PFSK-1 (cell line): ENCODE measurements around the gene MOXD1.

Source experiments
- FOXP2 ChIP-seq: optimal IDR thresholded peaks from 2 replicates; pipeline ENCODE3; 2011; ENCODE audit warnings: borderline replicate concordance, control low read depth, inconsistent platforms; ENCODE audit not compliant: insufficient read depth; ENCODE audit errors: extremely low read length, extremely low read depth
- POLR2AphosphoS5 ChIP-seq: IDR thresholded peaks from 2 replicates; pipeline ENCODE4 v1.6.1; 2012; ENCODE audit warnings: low read depth, mild to moderate bottlenecking, control low read depth, low read length, moderate library complexity
- REST ChIP-seq, 2 experiments: IDR thresholded peaks; 2 replicates each; pipeline versions ENCODE4 v1.6.1 to v1.8.0; 2011 to 2012; ENCODE audit warnings: low read depth in 2 of 2, low read length in 2 of 2, control low read depth in 1 of 2, inconsistent platforms in 1 of 2, mild to moderate bottlenecking in 1 of 2, moderate library complexity in 1 of 2; ENCODE audit not compliant: insufficient read depth in 1 of 2
- SIN3A ChIP-seq: IDR thresholded peaks from 2 replicates; pipeline ENCODE4 v1.6.1; 2012; ENCODE audit warnings: mild to moderate bottlenecking, low read length, moderate library complexity, borderline replicate concordance; ENCODE audit not compliant: insufficient read depth
- TAF1 ChIP-seq: IDR thresholded peaks from 2 replicates; pipeline ENCODE4 v1.6.1; 2012; ENCODE audit warnings: low read length, control low read depth, borderline replicate concordance; ENCODE audit not compliant: insufficient read depth

- no peak for TF ChIP-seq REST (IDR thresholded peaks at IDR 0.05; ENCODE audit: insufficient read depth in 1 of 2, low read depth in 2 of 2, low read length in 2 of 2)
- TF ChIP-seq POLR2AphosphoS5, result no peak
- TF ChIP-seq TAF1, result no peak
- TF ChIP-seq SIN3A, result no peak
- no peak for TF ChIP-seq FOXP2
Observed at GRCh38 chr6:132261354-132261753, 139.9 kb downstream of the MOXD1 start.
